GM12878 (cell line): ENCODE data around the gene GCNT1. TPM values are rescaled to one million over a fixed set of nuclear protein-coding genes. Genes with fewer than 3 reads are reported as not detected.

Source experiments
- ATAC-seq: fragments of 200-7000 bp; cut with Tn5 transposase; 3 replicates; pipeline ENCODE4 v1.9.1; 2020; ENCODE audit warnings: mild to moderate bottlenecking, moderate library complexity
- BruUV-seq: library from RNA; stranded (reverse); fragments of 400-500 nt; replicated peaks from 2 replicates; lab custom pipeline; 2021; lab: Mats Ljungman, UMichigan
- CTCF ChIA-PET: fragments of 300-600 bp; sonication (Branson Sonifier 250); formaldehyde crosslinking; extraction: SDS; loops from one replicate; lab custom pipeline; 2021; ENCODE audit warnings: inconsistent platforms; lab: Yijun Ruan, JAX
- POLR2A ChIA-PET: fragments of 350-600 bp; formaldehyde crosslinking; extraction: SDS; loops from one replicate; lab custom pipeline; 2021; ENCODE audit warnings: inconsistent platforms; lab: Charles Lee
- RAD21 ChIA-PET: fragments of 300-600 bp; sonication (Branson Sonifier 250); formaldehyde crosslinking; loops from one replicate; lab custom pipeline; 2023; ENCODE audit warnings: antibody characterized with exemption; ENCODE audit not compliant: unreplicated experiment; lab: Charles Lee
- SMC1A ChIA-PET: fragments of 300-600 bp; sonication (Branson Sonifier 250); formaldehyde crosslinking; loops from one replicate; lab custom pipeline; 2023; ENCODE audit not compliant: unreplicated experiment, uncharacterized antibody; lab: Charles Lee
- DNase-seq: peaks from one replicate; pipeline ENCODE4 v3.0.0-alpha.2; 2011; ENCODE audit warnings: low read depth, low spot score
- FAIRE-seq: peaks from 3 replicates; lab custom pipeline; 2011; peaks lifted over from hg19 to GRCh38; lab: Jason Lieb, UNC
- H2AFZ ChIP-seq: 2 replicates; pipeline ENCODE4 v1.6.0; 2011; ENCODE audit warnings: low read depth, low read length, control low read depth; ENCODE audit not compliant: control insufficient read depth
- H3K27ac ChIP-seq: 2 replicates; pipeline ENCODE4 v1.5.1; 2011; ENCODE audit warnings: control low read depth; ENCODE audit not compliant: control insufficient read depth, insufficient read depth
- H3K27me3 ChIP-seq, 2 experiments: replicated peaks in 1 of 2; 2 replicates each; pipeline versions ENCODE4 v1.6.0 to v1.6.1; 2011; ENCODE audit warnings: low read length in 1 of 2; ENCODE audit not compliant: control insufficient read depth in 2 of 2, insufficient read depth in 2 of 2
- H3K36me3 ChIP-seq, 2 experiments: 2 replicates each; pipeline ENCODE4 v1.5.1; 2011; ENCODE audit warnings: low read length in 1 of 2; ENCODE audit not compliant: control insufficient read depth in 2 of 2, insufficient read depth in 2 of 2
- H3K4me1 ChIP-seq: 2 replicates; pipeline ENCODE4 v1.6.1; 2011; ENCODE audit warnings: mild to moderate bottlenecking, low read length, moderate library complexity, mixed read lengths; ENCODE audit not compliant: control insufficient read depth, insufficient read depth
- H3K4me2 ChIP-seq: 2 replicates; pipeline ENCODE4 v1.6.0; 2011; ENCODE audit warnings: control low read depth; ENCODE audit not compliant: control insufficient read depth, insufficient read depth
- H3K4me3 ChIP-seq: fragments of 200-600 bp; sonication (generic); 2 replicates; pipeline ENCODE4 v1.5.1; 2016
- H3K79me2 ChIP-seq: 2 replicates; pipeline ENCODE4 v1.6.0; 2011; ENCODE audit warnings: low read length; ENCODE audit not compliant: control insufficient read depth, insufficient read depth
- H3K9ac ChIP-seq: 2 replicates; pipeline ENCODE4 v1.8.0; 2011; ENCODE audit warnings: low read length, control low read depth, mixed read lengths; ENCODE audit not compliant: control insufficient read depth, insufficient read depth
- H3K9me3 ChIP-seq: replicated peaks from 3 replicates; pipeline ENCODE4 v1.5.1; 2011; ENCODE audit warnings: mild to moderate bottlenecking, low read length; ENCODE audit not compliant: control insufficient read depth, insufficient read depth
- H4K20me1 ChIP-seq: 2 replicates; pipeline ENCODE4 v1.6.0; 2011; ENCODE audit not compliant: control insufficient read depth, insufficient read depth
- ATF7 ChIP-seq: fragments of 450-650 bp; IDR thresholded peaks from 2 replicates; pipeline ENCODE4 v1.6.1; 2016; ENCODE audit warnings: low read depth, mild to moderate bottlenecking
- CHD1 ChIP-seq: IDR thresholded peaks from 2 replicates; pipeline ENCODE4 v1.6.1; 2012; ENCODE audit warnings: low read depth, low read length, improper control_type of control experiment
- CHD4 ChIP-seq: fragments of 200-600 bp; sonication (generic); IDR thresholded peaks from 2 replicates; pipeline ENCODE4 v1.6.1; 2016; ENCODE audit warnings: mild to moderate bottlenecking
- CREB1 ChIP-seq: IDR thresholded peaks from 2 replicates; pipeline ENCODE4 v1.6.1; 2012; ENCODE audit warnings: low read depth, mild to moderate bottlenecking, inconsistent platforms
- EED ChIP-seq: sonication (generic); IDR thresholded peaks from 2 replicates; pipeline ENCODE4 v1.6.1; 2016; ENCODE audit warnings: antibody characterized with exemption, low read depth
- FOXK2 ChIP-seq: fragments of 450-650 bp; IDR thresholded peaks from 2 replicates; pipeline ENCODE4 v1.6.1; 2017; ENCODE audit warnings: mild to moderate bottlenecking, moderate library complexity
- IKZF2 ChIP-seq, 2 experiments: fragments of 450-650 bp; IDR thresholded peaks; 2 replicates each; pipeline ENCODE4 v1.6.1; 2017; ENCODE audit warnings: mild to moderate bottlenecking in 2 of 2, moderate library complexity in 2 of 2
- JUNB ChIP-seq: IDR thresholded peaks from 2 replicates; pipeline ENCODE4 v1.6.1; 2016; ENCODE audit warnings: antibody characterized with exemption, mild to moderate bottlenecking
- MEF2B ChIP-seq: fragments of 450-650 bp; IDR thresholded peaks from 2 replicates; pipeline ENCODE4 v1.6.1; 2018; ENCODE audit warnings: mild to moderate bottlenecking, moderate library complexity; ENCODE audit not compliant: partially characterized antibody, poor library complexity, severe bottlenecking
- REST ChIP-seq: IDR thresholded peaks from 2 replicates; pipeline ENCODE4 v1.6.1; 2012; ENCODE audit warnings: mild to moderate bottlenecking, low read depth, low read length
- RFX5 ChIP-seq: IDR thresholded peaks from 2 replicates; pipeline ENCODE4 v1.6.1; 2011; ENCODE audit warnings: low read depth, low read length, improper control_type of control experiment
- YBX1 ChIP-seq: fragments of 450-650 bp; IDR thresholded peaks from 2 replicates; pipeline ENCODE4 v1.6.1; 2016; ENCODE audit warnings: antibody characterized with exemption
- ZBED1 ChIP-seq: IDR thresholded peaks from 2 replicates; pipeline ENCODE4 v1.6.1; 2016; ENCODE audit warnings: borderline replicate concordance
- ZNF622 ChIP-seq: fragments of 450-650 bp; IDR thresholded peaks from 2 replicates; pipeline ENCODE4 v1.6.1; 2017; ENCODE audit warnings: mild to moderate bottlenecking, inconsistent platforms
- WGBS: methylation state at CpG from one replicate; pipeline ENCODE4 v1.1.6; 2016; ENCODE audit warnings: low lambda C conversion rate; ENCODE audit not compliant: insufficient replicate concordance, insufficient coverage; ENCODE audit errors: missing lambda C conversion rate; 5-methylcytosine and 5-hydroxymethylcytosine counted together
- in situ Hi-C: fragments of 300-500 bp; cut with MboI; formaldehyde crosslinking; loops from 9 replicates; pipeline ENCODE4 v1.14.3; 2018; ENCODE audit warnings: mixed read lengths
- intact Hi-C: fragments of 100-400 bp; cut with micrococcal nuclease; formaldehyde crosslinking; loops from one replicate; pipeline ENCODE4 v1.14.2; 2022; ENCODE audit not compliant: unreplicated experiment
- polyA plus RNA-seq, 11 experiments: library from polyadenylated mRNA; depleted of rRNA in 4 of 11; unstranded in 6 of 11; stranded (reverse) in 5 of 11; fragments of >200 nt; fragmentation: Nextera tagmentation in 4 of 11; fragmentation: Illumina TruSeq in 1 of 11; extraction: Ambion mirVana in 4 of 11; extraction: Trizol in 1 of 11; gene quantifications; 1 replicate in 1 of 11; 2 replicates in 10 of 11; pipeline versions ENCODE4 v1.2.1 to v1.2.3, GENCODE V29; 2011 to 2016; ENCODE audit warnings: inconsistent platforms in 2 of 11, missing spikeins in 2 of 11, low read depth in 1 of 11
- total RNA-seq, 4 experiments: library from RNA; depleted of rRNA in 3 of 4; stranded (reverse); fragments of >200 nt in 3 of 4; fragmentation: Illumina TruSeq in 1 of 4; extraction: Trizol in 1 of 4; gene quantifications; 2 replicates each; pipeline versions ENCODE4 v1.2.1 to v1.2.3, GENCODE V29; 2013 to 2021
- TF ChIP-seq, protein P1 (sequence below): IDR thresholded peaks from 2 replicates; pipeline ENCODE4 v1.6.1; 2012; ENCODE audit warnings: low read depth, low read length, improper control_type of control experiment
- TF ChIP-seq, protein P2 (sequence below): fragments of 450-650 bp; IDR thresholded peaks from 2 replicates; pipeline ENCODE4 v1.6.1; 2017; ENCODE audit warnings: mild to moderate bottlenecking, moderate library complexity

The GCNT1 gene
- total and polyA plus RNA-seq, 10 of the 15 experiments (the other 5 are each of a cell fraction or from before 2014, with no cell fraction given), result 2.8 to 17.8 (median 7.1) TPM

- SMC1A ChIA-PET, result interaction anchor here (0.6 kb wide), 1 partner anchor 123 kb away, joined by 3 read pairs; no protein-coding TSS in a partner anchor
- H3K4me1 ChIP-seq, result no peaks in the 10 kb centered on the region
- H3K27ac ChIP-seq, result no peak overlapping the region
- RAD21 ChIA-PET, result no interaction called here
- no peaks in the 10 kb centered on the region for H3K79me2 ChIP-seq
- ATAC-seq (no peak), FAIRE-seq (no peak), DNase-seq (no peak)
- no peaks in the 10 kb centered on the region; the same call in 2 of the 3 replicates for H3K9me3 ChIP-seq
- POLR2A ChIA-PET, result no interaction called here
- no peaks in the 10 kb centered on the region for H3K27me3 ChIP-seq
- intact Hi-C loops, result no loop called here
- BruUV-seq, result no TSS peak
- no peak overlapping the region for H3K4me2 ChIP-seq
- no peaks in the 10 kb centered on the region for H4K20me1 ChIP-seq
- CTCF ChIA-PET, result no interaction called here
- no peak overlapping the region for H3K9ac ChIP-seq
- WGBS, result 93% methylated on average over 2 of the region's 2 CpGs
- no peak overlapping the region for H3K4me3 ChIP-seq
- no peak overlapping the region for H2AFZ ChIP-seq
- no peak for TF ChIP-seq REST
- TF ChIP-seq, protein P1, sequence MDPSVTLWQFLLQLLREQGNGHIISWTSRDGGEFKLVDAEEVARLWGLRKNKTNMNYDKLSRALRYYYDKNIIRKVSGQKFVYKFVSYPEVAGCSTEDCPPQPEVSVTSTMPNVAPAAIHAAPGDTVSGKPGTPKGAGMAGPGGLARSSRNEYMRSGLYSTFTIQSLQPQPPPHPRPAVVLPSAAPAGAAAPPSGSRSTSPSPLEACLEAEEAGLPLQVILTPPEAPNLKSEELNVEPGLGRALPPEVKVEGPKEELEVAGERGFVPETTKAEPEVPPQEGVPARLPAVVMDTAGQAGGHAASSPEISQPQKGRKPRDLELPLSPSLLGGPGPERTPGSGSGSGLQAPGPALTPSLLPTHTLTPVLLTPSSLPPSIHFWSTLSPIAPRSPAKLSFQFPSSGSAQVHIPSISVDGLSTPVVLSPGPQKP, result no peak
- no peak for TF ChIP-seq FOXK2
- TF ChIP-seq IKZF2 (IDR thresholded peaks at IDR 0.05), result no peak
- no peak for TF ChIP-seq CREB1
- TF ChIP-seq, protein P2, sequence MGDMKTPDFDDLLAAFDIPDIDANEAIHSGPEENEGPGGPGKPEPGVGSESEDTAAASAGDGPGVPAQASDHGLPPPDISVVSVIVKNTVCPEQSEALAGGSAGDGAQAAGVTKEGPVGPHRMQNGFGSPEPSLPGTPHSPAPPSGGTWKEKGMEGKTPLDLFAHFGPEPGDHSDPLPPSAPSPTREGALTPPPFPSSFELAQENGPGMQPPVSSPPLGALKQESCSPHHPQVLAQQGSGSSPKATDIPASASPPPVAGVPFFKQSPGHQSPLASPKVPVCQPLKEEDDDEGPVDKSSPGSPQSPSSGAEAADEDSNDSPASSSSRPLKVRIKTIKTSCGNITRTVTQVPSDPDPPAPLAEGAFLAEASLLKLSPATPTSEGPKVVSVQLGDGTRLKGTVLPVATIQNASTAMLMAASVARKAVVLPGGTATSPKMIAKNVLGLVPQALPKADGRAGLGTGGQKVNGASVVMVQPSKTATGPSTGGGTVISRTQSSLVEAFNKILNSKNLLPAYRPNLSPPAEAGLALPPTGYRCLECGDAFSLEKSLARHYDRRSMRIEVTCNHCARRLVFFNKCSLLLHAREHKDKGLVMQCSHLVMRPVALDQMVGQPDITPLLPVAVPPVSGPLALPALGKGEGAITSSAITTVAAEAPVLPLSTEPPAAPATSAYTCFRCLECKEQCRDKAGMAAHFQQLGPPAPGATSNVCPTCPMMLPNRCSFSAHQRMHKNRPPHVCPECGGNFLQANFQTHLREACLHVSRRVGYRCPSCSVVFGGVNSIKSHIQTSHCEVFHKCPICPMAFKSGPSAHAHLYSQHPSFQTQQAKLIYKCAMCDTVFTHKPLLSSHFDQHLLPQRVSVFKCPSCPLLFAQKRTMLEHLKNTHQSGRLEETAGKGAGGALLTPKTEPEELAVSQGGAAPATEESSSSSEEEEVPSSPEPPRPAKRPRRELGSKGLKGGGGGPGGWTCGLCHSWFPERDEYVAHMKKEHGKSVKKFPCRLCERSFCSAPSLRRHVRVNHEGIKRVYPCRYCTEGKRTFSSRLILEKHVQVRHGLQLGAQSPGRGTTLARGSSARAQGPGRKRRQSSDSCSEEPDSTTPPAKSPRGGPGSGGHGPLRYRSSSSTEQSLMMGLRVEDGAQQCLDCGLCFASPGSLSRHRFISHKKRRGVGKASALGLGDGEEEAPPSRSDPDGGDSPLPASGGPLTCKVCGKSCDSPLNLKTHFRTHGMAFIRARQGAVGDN, result no peak
- TF ChIP-seq CHD4, result no peak
- no peak for TF ChIP-seq YBX1
- TF ChIP-seq RFX5, result no peak
- no peak for TF ChIP-seq ZNF622
- TF ChIP-seq EED, result no peak
- no peak for TF ChIP-seq JUNB
- no peak for TF ChIP-seq ATF7
- no peak for TF ChIP-seq CHD1
- TF ChIP-seq ZBED1, result no peak
- TF ChIP-seq MEF2B, result no peak
- TF ChIP-seq, all 136 proteins: peak for 0
- in situ Hi-C loops, result no loop called here
- H3K36me3 ChIP-seq, result no peaks in the 10 kb centered on the region
Measured at GRCh38 chr9:76510446-76510845, 51.5 kb downstream of the GCNT1 start.
